PC-9 (cell line): ENCODE data around the gene SEMA6A. TPM values are rescaled to one million over a fixed set of nuclear protein-coding genes. Genes with fewer than 3 reads are reported as not detected.

Source experiments
- BruUV-seq: library from RNA; stranded (reverse); fragments of 400-500 nt; replicated peaks from 2 replicates; lab custom pipeline; 2021; lab: Mats Ljungman, UMichigan
- CTCF ChIA-PET: fragments of 300-600 bp; sonication (Branson Sonifier 250); formaldehyde crosslinking; loops from one replicate; lab custom pipeline; 2022; ENCODE audit warnings: antibody characterized with exemption; lab: Charles Lee
- POLR2A ChIA-PET: fragments of 300-600 bp; sonication (Branson Sonifier 250); formaldehyde crosslinking; loops from one replicate; lab custom pipeline; 2022; ENCODE audit warnings: antibody characterized with exemption; ENCODE audit not compliant: unreplicated experiment; lab: Charles Lee
- DNase-seq, 2 experiments: peaks; one replicate each; pipeline versions ENCODE4 v3.0.0 to v3.0.0-alpha.2; 2015 to 2022; ENCODE audit warnings: mixed read lengths in 1 of 2
- H2AFZ ChIP-seq: fragments of 200-600 bp; sonication (generic); 2 replicates; pipeline ENCODE4 v1.8.1; 2017; ENCODE audit warnings: antibody characterized with exemption
- H3F3A ChIP-seq: fragments of 200-600 bp; sonication (generic); 2 replicates; pipeline ENCODE4 v1.8.1; 2017; ENCODE audit warnings: antibody characterized with exemption, mild to moderate bottlenecking, low read depth; ENCODE audit not compliant: insufficient read depth
- H3K27ac ChIP-seq: fragments of 200-600 bp; sonication (generic); 2 replicates; pipeline ENCODE4 v1.6.1; 2016; ENCODE audit warnings: mixed run types
- H3K27me3 ChIP-seq: fragments of 200-600 bp; sonication (generic); 2 replicates; pipeline ENCODE4 v1.6.1; 2016; ENCODE audit warnings: low read depth, mixed run types; ENCODE audit not compliant: insufficient read depth
- H3K36me3 ChIP-seq: fragments of 200-600 bp; sonication (generic); 2 replicates; pipeline ENCODE4 v1.6.1; 2016; ENCODE audit warnings: low read depth, mixed run types
- H3K4me1 ChIP-seq: fragments of 200-600 bp; sonication (generic); replicated peaks from 2 replicates; pipeline ENCODE4 v1.6.1; 2016; ENCODE audit warnings: mixed run types; ENCODE audit not compliant: insufficient read depth
- H3K4me2 ChIP-seq: fragments of 200-600 bp; sonication (generic); 2 replicates; pipeline ENCODE4 v1.6.1; 2017; ENCODE audit warnings: mixed run types
- H3K4me3 ChIP-seq: fragments of 200-600 bp; sonication (generic); 2 replicates; pipeline ENCODE4 v1.6.1; 2016; ENCODE audit warnings: mixed run types
- H3K79me2 ChIP-seq: fragments of 200-600 bp; sonication (generic); 2 replicates; pipeline ENCODE4 v1.6.1; 2017; ENCODE audit warnings: low read depth, mixed run types
- H3K9me2 ChIP-seq: fragments of 200-600 bp; sonication (generic); 2 replicates; pipeline ENCODE4 v1.8.1; 2017; ENCODE audit warnings: mild to moderate bottlenecking; ENCODE audit not compliant: insufficient read depth
- H3K9me3 ChIP-seq: fragments of 200-600 bp; sonication (generic); 2 replicates; pipeline ENCODE4 v1.8.1; 2016; ENCODE audit warnings: low read depth; ENCODE audit not compliant: insufficient read depth
- H4K20me1 ChIP-seq: fragments of 200-600 bp; sonication (generic); 2 replicates; pipeline ENCODE4 v1.8.1; 2017; ENCODE audit not compliant: insufficient read depth
- CTCF ChIP-seq: fragments of 200-600 bp; sonication (generic); conservative IDR thresholded peaks from 2 replicates; pipeline ENCODE4 v1.6.1; 2017; ENCODE audit warnings: mixed run types, antibody characterized with exemption, mild to moderate bottlenecking, moderate library complexity
- EZH2 ChIP-seq: fragments of 200-600 bp; sonication (generic); IDR thresholded peaks from 2 replicates; pipeline ENCODE4 v1.8.0; 2017; ENCODE audit warnings: antibody characterized with exemption, low read depth
- intact Hi-C: fragments of 100-400 bp; cut with micrococcal nuclease; formaldehyde crosslinking; loops from one replicate; pipeline ENCODE4 v1.10.0; 2022; ENCODE audit not compliant: unreplicated experiment
- total RNA-seq: library from RNA; stranded (reverse); gene quantifications from 2 replicates; pipeline ENCODE4 v1.2.3, GENCODE V29; 2021

The SEMA6A gene
- total RNA-seq, 1 experiment from 2014 or later = not detected

- ChIA-PET POLR2A (no interaction called here), CTCF (no interaction called here)
- no peaks in the 10 kb centered on the region for H3K4me1 ChIP-seq
- no peak for DNase-seq
- H4K20me1 ChIP-seq = no peaks in the 10 kb centered on the region
- BruUV-seq = no TSS peak
- no peak overlapping the region for H2AFZ ChIP-seq
- no peaks in the 10 kb centered on the region for H3K9me3 ChIP-seq
- no peak overlapping the region for H3K4me3 ChIP-seq
- no peaks in the 10 kb centered on the region for H3K36me3 ChIP-seq
- TF ChIP-seq CTCF = no peak
- TF ChIP-seq EZH2 = no peak
- H3F3A ChIP-seq = no peaks in the 10 kb centered on the region
- H3K27me3 ChIP-seq = peaks cover 44% of the 10 kb centered on the region
- intact Hi-C loops = no loop called here
- no peaks in the 10 kb centered on the region for H3K9me2 ChIP-seq
- no peaks in the 10 kb centered on the region for H3K79me2 ChIP-seq
- H3K27ac ChIP-seq = no peak overlapping the region
- no peak overlapping the region for H3K4me2 ChIP-seq
These were observed 86.1 kb downstream of the SEMA6A start for GRCh38 chr5:116488356-116489041.

GRCh38 chr5:116487045-116487444, 87.6 kb downstream of the SEMA6A start:
- ChIA-PET POLR2A (no interaction called here), CTCF (no interaction called here)
- Histone ChIP-seq H3K9me3 (no peaks in the 10 kb centered on the region), H3K4me1 (no peaks in the 10 kb centered on the region), H3K27ac (no peak overlapping the region), H3K4me2 (no peak overlapping the region), H3K9me2 (no peaks in the 10 kb centered on the region), H4K20me1 (no peaks in the 10 kb centered on the region), H3K4me3 (no peak overlapping the region), H3K27me3 (peaks cover 49% of the 10 kb centered on the region), H3K36me3 (no peaks in the 10 kb centered on the region), H3K79me2 (no peaks in the 10 kb centered on the region), H2AFZ (no peak overlapping the region), H3F3A (no peaks in the 10 kb centered on the region)
- TF ChIP-seq EZH2 = no peak
- TF ChIP-seq CTCF = no peak
- intact Hi-C loops = no loop called here
- BruUV-seq = no TSS peak
- DNase-seq = no peak

- Histone ChIP-seq H2AFZ (no peak overlapping the region), H3F3A (no peaks in the 10 kb centered on the region), H3K4me2 (no peak overlapping the region), H3K36me3 (no peaks in the 10 kb centered on the region), H3K4me3 (no peak overlapping the region), H3K79me2 (no peaks in the 10 kb centered on the region), H4K20me1 (no peaks in the 10 kb centered on the region), H3K27ac (no peak overlapping the region), H3K9me2 (no peaks in the 10 kb centered on the region), H3K9me3 (no peaks in the 10 kb centered on the region), H3K27me3 (peaks cover 50% of the 10 kb centered on the region), H3K4me1 (no peaks in the 10 kb centered on the region)
- BruUV-seq = no TSS peak
- intact Hi-C loops = no loop called here
- CTCF ChIA-PET = no interaction called here
- DNase-seq = no peak
- POLR2A ChIA-PET = no interaction called here
- TF ChIP-seq CTCF (no peak), EZH2 (no peak)
These were observed 88.0 kb downstream of the SEMA6A start for GRCh38 chr5:116486588-116486987.
